GM19043 (cell line): ENCODE measurements around the gene FXYD2.

Experiments used
- ATAC-seq: cut with Tn5 transposase; IDR thresholded peaks from one replicate; pipeline ENCODE4 v1.9.1; 2021; ENCODE audit warnings: low read depth; ENCODE audit not compliant: unreplicated experiment

The FXYD2 gene

DNA sequence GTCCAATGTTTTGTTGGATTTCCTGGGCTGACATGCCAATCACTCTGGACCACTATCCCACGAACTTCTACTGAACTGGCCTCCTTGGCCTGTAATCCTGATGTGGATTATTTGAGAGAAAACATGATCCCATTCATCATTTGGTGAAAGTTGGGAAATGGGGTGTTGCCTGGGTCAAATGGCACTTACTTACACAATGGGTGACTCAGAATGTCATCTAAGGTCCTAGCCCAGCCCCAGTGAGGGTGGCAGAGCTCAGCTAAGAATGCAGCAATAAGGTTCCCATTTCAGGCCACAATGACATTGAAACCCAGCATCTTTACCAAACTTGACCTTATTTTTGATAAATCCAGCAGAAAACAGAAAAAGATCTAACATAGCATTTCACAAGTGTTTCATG is 19.5 kb downstream of the FXYD2 start:
- ATAC-seq, result no peak

DNA sequence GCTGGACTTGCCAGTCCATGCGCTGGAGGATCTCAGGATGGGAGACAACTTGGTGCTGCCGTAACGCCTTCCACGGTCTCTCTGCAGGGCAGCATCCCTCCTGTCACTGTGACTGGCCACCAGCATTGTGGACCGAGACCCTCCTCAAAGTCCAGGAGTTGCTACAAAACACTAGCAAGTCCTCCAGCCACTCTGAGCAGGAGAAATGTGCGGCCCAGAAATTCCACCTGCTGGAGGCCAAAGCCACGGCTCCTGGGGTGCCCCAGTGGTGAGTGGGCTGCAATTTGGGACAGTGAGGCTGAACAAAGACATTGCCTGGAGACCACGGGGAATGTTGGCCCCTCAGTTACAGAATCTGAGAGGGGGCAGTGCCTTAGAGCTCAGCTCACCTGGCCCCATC is 20.6 kb downstream of the FXYD2 start:
- ATAC-seq, result no peak

- ATAC-seq, result no peak
These were observed 24.9 kb downstream of the FXYD2 start for GRCh38 chr11:117799634-117800033.

DNA sequence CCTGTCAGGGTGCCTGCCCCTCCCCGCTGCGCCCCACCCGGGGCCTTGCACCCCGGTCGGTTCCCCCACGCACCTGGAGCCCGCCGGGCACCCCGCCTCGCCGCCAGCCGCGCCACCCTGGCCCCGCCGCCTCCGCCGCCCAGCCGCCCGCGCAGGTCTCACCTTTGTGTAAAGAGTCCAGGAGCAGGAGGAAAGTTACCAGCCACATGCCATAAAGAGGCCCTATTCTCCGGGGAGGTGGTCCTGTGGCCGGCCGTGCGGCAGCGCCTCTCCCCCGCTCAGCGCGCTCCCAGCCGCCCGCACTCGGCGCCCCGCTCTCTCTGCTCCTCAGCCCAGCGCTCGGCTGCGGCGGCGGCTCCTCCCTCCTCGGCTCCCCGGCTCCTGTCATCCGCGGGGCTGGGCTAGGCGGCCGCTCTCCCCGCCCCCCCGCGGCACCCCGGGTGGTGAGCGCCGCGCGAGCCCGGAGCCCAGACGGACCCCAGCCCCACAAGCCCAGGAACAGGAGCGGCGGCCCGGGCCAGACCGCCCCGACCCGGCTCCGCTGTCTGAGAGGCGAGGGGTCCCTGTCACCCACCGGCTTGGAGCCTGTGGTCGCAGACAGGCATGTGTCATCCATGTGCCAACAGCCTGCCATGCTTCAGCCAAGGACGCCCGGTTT is 27.5 kb downstream of the FXYD2 start, which contains the start of gene DSCAML1:
DSCAML1 (minus strand) TSS at position 345 of the 658 bp plus-strand sequence; CDS start at position 208, 137 bp downstream.
- no peak for ATAC-seq

DNA sequence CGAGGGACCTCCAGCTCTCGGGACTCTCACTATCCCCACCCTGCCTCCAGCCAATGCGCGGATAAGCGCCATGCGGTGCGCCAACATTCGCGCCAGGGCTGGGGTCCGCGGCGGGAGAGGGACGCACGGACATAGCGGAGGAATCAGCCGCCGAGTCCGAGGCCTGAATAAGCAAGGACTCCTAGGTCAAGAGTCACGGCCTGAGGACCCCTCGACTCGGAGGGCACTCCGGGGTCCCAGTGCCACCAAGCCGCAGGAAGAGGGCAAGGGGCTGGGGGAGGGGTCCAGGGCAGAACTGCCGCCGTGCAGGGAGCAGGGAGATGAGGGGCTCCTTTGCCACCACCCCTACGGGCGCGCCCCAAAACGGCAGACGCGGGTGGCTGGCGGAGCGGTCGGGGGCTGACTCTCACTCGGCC is 28.1 kb downstream of the FXYD2 start:
- no peak for ATAC-seq

DNA sequence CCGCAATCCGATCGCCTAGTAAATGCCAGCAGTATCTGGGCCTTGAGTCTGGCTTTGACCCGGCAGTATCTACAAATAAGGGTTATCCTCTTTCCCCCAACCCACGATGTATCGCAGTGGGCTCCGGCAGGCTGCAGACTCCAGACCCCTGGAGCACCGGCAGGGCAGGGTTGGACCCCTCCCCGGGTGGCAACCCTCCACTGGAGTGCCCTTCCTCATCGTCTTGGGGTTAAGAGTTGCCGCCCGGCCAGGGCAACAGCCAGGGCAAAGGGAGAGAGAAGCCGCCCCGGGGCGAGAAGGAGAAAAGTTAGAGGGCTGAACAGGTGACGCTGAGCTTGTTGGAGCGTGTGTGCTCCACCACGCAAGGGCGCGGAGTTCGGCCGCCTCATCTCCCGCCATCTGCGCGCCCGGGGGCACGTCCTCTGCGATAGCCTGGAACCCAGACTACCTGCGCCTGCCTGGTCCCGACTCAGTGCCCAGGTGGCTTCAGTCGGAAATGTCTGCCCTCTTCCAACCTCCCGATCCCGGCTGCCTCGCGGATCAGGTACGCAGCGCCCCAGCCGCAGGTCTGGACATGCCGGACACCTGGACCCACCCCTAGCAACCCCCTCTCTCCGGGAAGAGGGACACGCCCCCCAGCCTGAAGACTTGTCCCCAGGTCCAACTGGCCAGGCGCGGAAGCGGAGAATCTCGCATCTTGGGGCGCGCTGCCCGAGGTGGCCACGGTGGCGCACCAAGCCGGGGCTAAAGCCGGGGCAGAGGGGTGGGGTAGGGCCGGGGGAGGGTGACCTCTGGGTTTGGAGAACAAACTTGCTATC is 28.7 kb downstream of the FXYD2 start:
- ATAC-seq, result no peak

DNA sequence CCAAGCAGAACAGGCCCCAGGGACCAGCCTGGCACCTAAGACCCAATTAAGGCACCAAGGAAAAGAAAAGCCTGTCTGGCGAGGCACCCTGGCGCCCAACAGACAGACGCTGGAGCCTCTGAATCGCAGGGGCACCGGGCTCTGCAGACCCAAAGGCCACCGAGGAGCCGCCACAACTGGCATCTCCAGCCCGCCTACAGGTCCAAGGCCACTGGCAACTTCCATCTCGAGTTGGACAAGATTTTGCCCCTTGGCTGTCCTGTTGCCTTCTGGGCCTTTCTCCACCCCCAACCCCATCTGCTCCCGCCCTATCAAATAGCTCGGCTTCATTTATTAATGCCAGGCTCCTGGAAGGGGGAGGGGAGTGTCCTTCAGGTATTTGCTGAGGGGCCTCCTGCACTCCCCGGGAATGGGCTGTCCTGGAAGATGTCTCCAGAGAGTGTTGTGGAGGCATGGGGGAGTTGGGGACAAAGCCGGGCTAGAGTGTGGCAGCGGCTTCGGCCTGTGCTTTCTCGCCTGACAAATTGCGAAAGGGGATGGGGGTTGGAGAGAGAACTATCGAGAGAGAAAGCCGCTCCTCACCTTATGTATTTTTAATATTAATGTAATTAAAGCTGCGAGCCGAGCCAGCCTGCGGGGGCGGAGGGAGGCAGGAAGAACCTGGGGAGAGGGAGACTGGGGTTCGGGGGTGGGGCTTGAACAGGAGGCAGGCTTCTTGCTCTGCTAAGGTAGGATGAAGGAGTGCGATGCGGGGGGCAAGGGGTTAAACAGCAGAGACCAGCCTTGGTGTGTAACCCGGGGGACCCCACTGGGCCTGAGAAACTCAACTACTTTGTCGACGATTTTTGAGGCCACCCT is 29.5 kb downstream of the FXYD2 start:
- ATAC-seq, result no peak

GRCh38 chr11:117794135-117794534 is 30.4 kb downstream of the FXYD2 start:
- ATAC-seq, result no peak

DNA sequence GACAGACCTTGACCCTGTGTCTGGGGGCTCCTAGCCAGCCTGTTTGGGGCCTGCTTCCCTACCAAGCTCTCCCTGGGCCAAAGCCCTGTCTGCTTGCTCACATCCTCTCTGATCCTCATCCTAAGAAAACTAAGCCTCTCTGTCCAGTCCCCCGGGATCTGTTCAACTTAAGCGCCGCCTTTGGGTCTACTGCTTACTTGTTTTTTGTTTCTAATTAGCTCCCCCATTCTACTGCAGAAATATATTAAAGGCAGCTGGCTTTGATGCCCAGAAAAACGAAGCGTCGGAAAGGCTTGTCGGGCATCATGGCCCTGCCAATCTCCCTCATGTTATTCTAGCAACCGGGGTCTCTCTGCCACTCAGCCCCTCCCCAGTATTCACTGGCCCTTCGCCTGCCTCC is 31.0 kb downstream of the FXYD2 start:
- no peak for ATAC-seq

GRCh38 chr11:117792992-117793391 is 31.6 kb downstream of the FXYD2 start:
- ATAC-seq, result no peak

DNA sequence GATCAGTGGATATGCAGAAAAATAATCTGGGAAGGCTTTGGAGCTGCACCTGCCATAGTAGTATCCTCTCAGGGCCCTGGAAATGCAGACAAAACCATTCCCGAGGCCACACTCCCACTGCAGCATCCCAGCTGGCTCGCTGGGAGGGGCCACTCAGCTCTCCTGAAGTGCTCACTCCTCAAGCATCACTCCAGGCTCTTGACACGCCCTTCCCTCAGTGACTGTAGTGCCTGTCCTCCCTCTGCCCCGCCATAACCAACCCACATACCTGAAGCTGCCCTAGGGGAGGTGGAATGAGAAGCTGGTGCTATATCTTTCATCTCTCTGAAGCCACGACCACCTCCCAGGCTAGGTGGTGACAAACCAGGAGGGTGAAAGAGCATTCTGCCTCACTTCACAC is 32.3 kb downstream of the FXYD2 start:
- no peak for ATAC-seq

DNA sequence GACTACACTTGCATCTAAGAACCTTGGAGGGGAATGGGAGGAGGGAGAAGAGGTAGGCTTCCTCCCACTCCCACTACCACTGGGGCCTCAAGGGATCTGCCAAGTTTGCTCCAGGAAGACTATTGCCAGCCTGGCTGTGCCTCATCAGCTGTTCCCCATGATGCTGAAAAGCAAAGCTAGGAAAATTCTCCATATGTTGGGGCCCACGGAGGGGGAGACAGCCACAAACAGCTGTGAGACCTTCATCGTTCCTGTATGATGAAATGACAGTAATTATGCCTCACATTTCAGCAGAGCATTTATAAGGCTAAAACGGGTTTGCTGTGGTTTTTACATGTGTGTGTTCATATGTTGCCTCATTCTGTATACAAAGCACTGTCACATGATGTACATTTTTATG is 34.3 kb downstream of the FXYD2 start:
- ATAC-seq, result no peak

DNA sequence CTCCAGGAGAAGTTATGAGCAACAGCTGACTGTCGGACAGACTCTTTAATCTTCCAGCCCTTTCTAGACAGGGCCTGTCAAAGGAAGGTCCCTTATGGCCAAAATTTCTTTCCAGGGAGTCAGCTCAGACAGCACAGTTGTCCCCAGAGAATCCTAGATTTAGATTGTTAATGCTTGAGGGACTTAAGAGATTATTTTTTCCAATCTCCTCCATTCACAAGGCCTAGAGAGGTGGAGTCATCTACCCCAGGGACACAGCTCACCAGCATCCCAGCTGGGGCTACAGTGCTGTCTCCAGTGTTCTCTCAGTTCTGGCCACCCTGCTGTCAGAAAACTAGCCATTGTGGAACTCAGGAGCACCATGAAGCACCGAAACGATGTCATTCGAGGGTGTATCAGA is 35.3 kb downstream of the FXYD2 start:
- no peak for ATAC-seq

GRCh38 chr11:117786135-117786870 is 38.2 kb downstream of the FXYD2 start:
- no peak for ATAC-seq

- no peak for ATAC-seq
These were observed 42.4 kb downstream of the FXYD2 start for GRCh38 chr11:117782101-117782500.

DNA sequence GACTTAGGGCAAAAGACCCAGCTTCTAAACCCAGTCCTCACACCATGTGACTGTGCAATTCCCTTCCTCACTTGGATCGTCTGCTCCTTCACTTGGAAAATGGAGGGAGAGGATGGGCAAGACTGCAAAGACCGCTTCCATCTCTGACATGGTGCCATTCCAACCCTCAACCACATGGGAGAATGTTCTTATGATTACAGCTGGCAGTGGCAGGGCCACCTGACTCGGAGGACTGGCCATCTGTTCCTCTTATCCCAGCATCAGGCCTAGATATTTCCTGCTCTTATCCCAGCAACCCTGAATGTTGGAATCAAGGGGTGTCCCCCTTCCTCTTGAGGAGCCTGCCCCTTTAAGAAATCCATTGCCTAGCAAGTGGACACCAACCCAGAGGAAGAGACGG is 42.9 kb downstream of the FXYD2 start:
- no peak for ATAC-seq

DNA sequence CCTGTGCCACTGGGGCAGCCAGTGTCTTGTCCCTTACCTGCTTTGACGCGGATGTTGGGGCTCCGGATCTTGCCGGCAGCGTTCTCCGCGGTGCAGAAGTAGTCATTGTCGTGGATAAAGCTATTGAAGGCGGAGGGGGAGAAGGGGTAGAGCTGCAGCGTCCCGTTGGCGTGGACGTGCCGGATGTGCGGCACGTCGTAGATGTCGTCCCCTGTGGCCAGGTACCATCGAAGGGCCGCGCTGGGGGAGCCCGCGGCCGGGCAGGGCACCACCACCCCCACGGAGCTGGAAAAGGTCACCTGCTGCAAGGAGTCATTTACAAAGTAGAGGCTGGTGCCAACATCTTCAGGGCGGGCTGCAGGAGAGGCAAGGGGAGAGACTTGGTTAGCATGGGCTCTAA is 44.1 kb downstream of the FXYD2 start:
- no peak for ATAC-seq

DNA sequence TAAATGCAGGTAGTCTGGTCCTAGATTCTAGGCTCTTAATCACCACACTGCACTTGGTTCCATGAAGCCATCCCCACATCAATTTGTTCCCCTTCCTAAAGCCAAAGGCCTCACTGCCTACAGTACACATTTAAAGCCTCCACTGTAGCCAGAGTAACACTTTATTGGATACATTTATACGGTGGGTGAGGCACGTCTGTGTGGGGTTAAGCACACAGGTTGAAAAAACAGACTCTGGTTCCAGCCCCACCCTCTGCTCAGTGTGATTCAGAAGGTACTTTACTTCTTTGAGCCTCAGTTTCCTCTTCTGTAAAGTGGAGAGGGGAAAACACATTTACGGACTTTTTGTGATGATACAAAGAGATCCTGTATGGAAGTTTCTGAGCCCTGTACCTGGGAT is 50.0 kb downstream of the FXYD2 start:
- ATAC-seq, result no peak

- no peak for ATAC-seq
These were observed 52.2 kb downstream of the FXYD2 start for GRCh38 chr11:117772360-117772759.

DNA sequence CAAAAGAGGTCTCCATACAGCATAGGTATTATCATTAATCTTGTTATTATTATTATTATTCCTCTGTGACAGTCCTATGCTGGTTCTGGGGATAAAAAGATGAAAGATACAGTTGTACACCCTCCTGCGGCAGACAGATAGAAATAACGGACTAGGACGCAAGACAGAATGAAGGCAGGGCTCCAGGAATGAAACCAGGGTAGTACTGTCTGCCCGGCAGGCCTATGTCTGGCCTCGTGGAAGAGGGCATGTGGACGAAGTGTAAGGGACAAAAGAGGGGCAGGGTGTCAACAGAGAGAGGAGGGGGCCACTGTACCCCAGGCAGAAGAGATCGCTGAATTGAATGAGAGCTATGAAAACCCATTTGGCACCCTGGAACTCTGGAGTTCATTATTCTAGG is 52.7 kb downstream of the FXYD2 start:
- ATAC-seq, result no peak

- ATAC-seq, result no peak
These were observed 53.3 kb downstream of the FXYD2 start for GRCh38 chr11:117771197-117771596.
